ENCODE measurements around the gene SLC44A2. TPM values are rescaled to one million over a fixed set of nuclear protein-coding genes. Genes with fewer than 3 reads are reported as not detected.

The SLC44A2 gene
- total RNA-seq, 2 donors from 2014 or later, result 106 to 240 TPM

GRCh38 chr19:10686193-10686592, 60.8 kb downstream of the SLC44A2 start:
- peaks cover 96% of the 10 kb centered on the region for H3K36me3 ChIP-seq (ENCODE audit: control insufficient read depth, insufficient read depth, low read length)
- Mint-ChIP-seq H3K27ac (no peak overlapping the region), H3K27me3 (ENCODE audit: insufficient read depth) (no peaks in the 10 kb centered on the region), H3K4me3 (no peak overlapping the region), H3K4me1 (no peaks in the 10 kb centered on the region), H3K9me3 (no peaks in the 10 kb centered on the region), H3K36me3 (ENCODE audit: low read depth) (peaks cover 84% of the 10 kb centered on the region)
- no peak overlapping the region for H3K27ac ChIP-seq (ENCODE audit: low read depth, low read length)
- H3K9ac ChIP-seq (ENCODE audit: extremely low read depth, low read length, poor library complexity, severe bottlenecking), result no peak overlapping the region
- TF ChIP-seq CTCF (conservative IDR thresholded peaks at IDR 0.05), result no peak
- 96 to 97% methylated on average over 10 of the region's 10 CpGs for WGBS, 2 experiments (ENCODE audit: insufficient coverage in 1 of 2, insufficient read length in 1 of 2)
- no peaks in the 10 kb centered on the region for H3K9me3 ChIP-seq (ENCODE audit: control insufficient read depth, low read length)
- H3K27me3 ChIP-seq (ENCODE audit: control insufficient read depth, insufficient read depth, low read length, poor library complexity, severe bottlenecking), result no peaks in the 10 kb centered on the region
- DNase-seq, result no peak
- no peaks in the 10 kb centered on the region for H3K4me1 ChIP-seq (ENCODE audit: control insufficient read depth, insufficient read depth, low read length)
- no peak overlapping the region for H3K4me3 ChIP-seq (ENCODE audit: low read length)

GRCh38 chr19:10686661-10687517, 61.5 kb downstream of the SLC44A2 start:
- TF ChIP-seq CTCF (conservative IDR thresholded peaks at IDR 0.05), result no peak
- no peak for DNase-seq
- no peak overlapping the region for H3K27ac Mint-ChIP-seq
- no peaks in the 10 kb centered on the region for H3K9me3 ChIP-seq (ENCODE audit: control insufficient read depth, low read length)
- no peaks in the 10 kb centered on the region for H3K4me1 ChIP-seq (ENCODE audit: control insufficient read depth, insufficient read depth, low read length)
- 94 to 98% methylated on average over 15 to 31 of the region's 31 CpGs for WGBS, 2 experiments (ENCODE audit: insufficient coverage in 1 of 2, insufficient read length in 1 of 2)
- H3K9me3 Mint-ChIP-seq, result no peaks in the 10 kb centered on the region
- no peaks in the 10 kb centered on the region for H3K27me3 Mint-ChIP-seq (ENCODE audit: insufficient read depth)
- H3K36me3 Mint-ChIP-seq (ENCODE audit: low read depth), result peaks cover 84% of the 10 kb centered on the region
- H3K27ac ChIP-seq (ENCODE audit: low read depth, low read length), result no peak overlapping the region
- no peak overlapping the region for H3K4me3 ChIP-seq (ENCODE audit: low read length)
- H3K9ac ChIP-seq (ENCODE audit: extremely low read depth, low read length, poor library complexity, severe bottlenecking), result no peak overlapping the region
- H3K4me1 Mint-ChIP-seq, result no peaks in the 10 kb centered on the region
- no peak overlapping the region for H3K4me3 Mint-ChIP-seq
- H3K36me3 ChIP-seq (ENCODE audit: control insufficient read depth, insufficient read depth, low read length), result peaks cover 96% of the 10 kb centered on the region
- no peaks in the 10 kb centered on the region for H3K27me3 ChIP-seq (ENCODE audit: control insufficient read depth, insufficient read depth, low read length, poor library complexity, severe bottlenecking)

GRCh38 chr19:10687518-10688288, 62.4 kb downstream of the SLC44A2 start:
- Histone ChIP-seq H3K9me3 (ENCODE audit: control insufficient read depth, low read length) (no peaks in the 10 kb centered on the region), H3K27me3 (ENCODE audit: control insufficient read depth, insufficient read depth, low read length, poor library complexity, severe bottlenecking) (no peaks in the 10 kb centered on the region), H3K9ac (ENCODE audit: extremely low read depth, low read length, poor library complexity, severe bottlenecking) (no peak overlapping the region), H3K4me1 (ENCODE audit: control insufficient read depth, insufficient read depth, low read length) (no peaks in the 10 kb centered on the region), H3K36me3 (ENCODE audit: control insufficient read depth, insufficient read depth, low read length) (peaks cover 96% of the 10 kb centered on the region), H3K4me3 (ENCODE audit: low read length) (no peak overlapping the region), H3K27ac (ENCODE audit: low read depth, low read length) (no peak overlapping the region)
- no peaks in the 10 kb centered on the region for H3K27me3 Mint-ChIP-seq (ENCODE audit: insufficient read depth)
- peaks cover 86% of the 10 kb centered on the region for H3K36me3 Mint-ChIP-seq (ENCODE audit: low read depth)
- no peak for TF ChIP-seq CTCF (conservative IDR thresholded peaks at IDR 0.05)
- no peak for DNase-seq
- H3K4me3 Mint-ChIP-seq, result no peak overlapping the region
- no peaks in the 10 kb centered on the region for H3K4me1 Mint-ChIP-seq
- no peaks in the 10 kb centered on the region for H3K9me3 Mint-ChIP-seq
- peak overlapping the region; percentile 52 for H3K27ac Mint-ChIP-seq
- 94% methylated on average over 18 to 25 of the region's 25 CpGs for WGBS, 2 experiments (ENCODE audit: insufficient coverage in 1 of 2, insufficient read length in 1 of 2)
